ENCODE measurements around the gene ANKMY1. TPM values are rescaled to one million over a fixed set of nuclear protein-coding genes. Genes with fewer than 3 reads are reported as not detected.
A peak's percentile ranks its signal among the peaks of the same experiment; 100 is the strongest.

The ANKMY1 gene
- total and polyA plus RNA-seq, 2 of the 13 experiments (the other 11 are each of a cell fraction or from before 2014, with no cell fraction given), result 11.7 to 18.8 TPM

GRCh38 chr2:240509667-240510512 lies 47.9 kb downstream of the ANKMY1 start:
- DNase-seq (ENCODE audit: low spot score) (no peak), ATAC-seq (no peak), FAIRE-seq (no peak)
- Histone ChIP-seq H3K4me1 (ENCODE audit: insufficient read depth, low read length) (no peaks in the 10 kb centered on the region), H3K9me3 (ENCODE audit: low read length) (no peaks in the 10 kb centered on the region), H3K36me3 (replicated peaks in 1 of 2; ENCODE audit: control insufficient read depth in 1 of 2, insufficient read depth in 2 of 2, low read length in 2 of 2) (peaks cover 6 to 10% of the 10 kb centered on the region in 2 experiments; a peak in 3 of 5 replicates), H3K27ac (ENCODE audit: extremely low read length, insufficient read depth, low read length) (no peak overlapping the region), H2AFZ (ENCODE audit: low read length) (no peak overlapping the region), H3K4me2 (ENCODE audit: low read depth, low read length) (no peak overlapping the region), H4K20me1 (ENCODE audit: insufficient read depth, low read length) (no peaks in the 10 kb centered on the region; the same call in 1 of the 2 replicates), H3K4me3 (replicated peaks in 1 of 3; ENCODE audit: insufficient read depth in 1 of 3, low read depth in 2 of 3, low read length in 3 of 3) (no peak overlapping the region), H3K9ac (ENCODE audit: insufficient read depth, low read depth, low read length) (no peak overlapping the region), H3K27me3 (ENCODE audit: control insufficient read depth in 1 of 2, insufficient read depth in 2 of 2, low read length in 2 of 2) (no peaks in the 10 kb centered on the region), H3K79me2 (ENCODE audit: insufficient read depth, low read length) (no peaks in the 10 kb centered on the region)
- peak; percentile 76 for TF ChIP-seq ZNF263 (CRISPR knock-in tag; IDR thresholded peaks at IDR 0.05)
- no peak for TF ChIP-seq XBP1 (CRISPR knock-in tag; IDR thresholded peaks at IDR 0.05)
- TF ChIP-seq FOXA1 (IDR thresholded peaks at IDR 0.05), result no peak
- TF ChIP-seq FOXA1 (CRISPR knock-in tag; IDR thresholded peaks at IDR 0.05), result no peak
- TF ChIP-seq CEBPB (IDR thresholded peaks at IDR 0.05; ENCODE audit: borderline replicate concordance, low read depth, low read length), result peak; percentile 66; the same call in 1 of the 2 replicates
- in situ Hi-C loops (cut with HindIII; ENCODE audit: extremely low pct_ligation_motif_present, low pct_unique_long_range_greater_than_20kb) (no loop called here), intact Hi-C loops (cut with micrococcal nuclease; ENCODE audit: unreplicated experiment) (loop anchor here (10.0 kb wide), 1 partner anchor 135 kb away; no protein-coding TSS in a partner anchor)
- 80% methylated on average over 12 of the region's 12 CpGs for WGBS (ENCODE audit: low lambda C conversion rate)
- ChIA-PET CTCF (ENCODE audit: low intra/inter-chr PET ratio, low total read pairs) (no interaction called here), POLR2A (no interaction called here)
- BruUV-seq (replicated peaks), result no TSS peak

- Histone ChIP-seq H3K9me3 (ENCODE audit: low read length) (no peaks in the 10 kb centered on the region), H3K27ac (ENCODE audit: extremely low read length, insufficient read depth, low read length) (no peak overlapping the region), H3K79me2 (ENCODE audit: insufficient read depth, low read length) (no peaks in the 10 kb centered on the region), H2AFZ (ENCODE audit: low read length) (no peak overlapping the region), H3K4me2 (ENCODE audit: low read depth, low read length) (no peak overlapping the region), H3K4me1 (ENCODE audit: insufficient read depth, low read length) (no peaks in the 10 kb centered on the region), H3K36me3 (replicated peaks in 1 of 2; ENCODE audit: control insufficient read depth in 1 of 2, insufficient read depth in 2 of 2, low read length in 2 of 2) (peaks cover 6 to 10% of the 10 kb centered on the region in 2 experiments; a peak in 3 of 5 replicates), H3K4me3 (replicated peaks in 1 of 3; ENCODE audit: insufficient read depth in 1 of 3, low read depth in 2 of 3, low read length in 3 of 3) (no peak overlapping the region), H4K20me1 (ENCODE audit: insufficient read depth, low read length) (no peaks in the 10 kb centered on the region; the same call in 1 of the 2 replicates), H3K9ac (ENCODE audit: insufficient read depth, low read depth, low read length) (no peak overlapping the region), H3K27me3 (ENCODE audit: control insufficient read depth in 1 of 2, insufficient read depth in 2 of 2, low read length in 2 of 2) (no peaks in the 10 kb centered on the region)
- CTCF ChIA-PET (ENCODE audit: low intra/inter-chr PET ratio, low total read pairs), result no interaction called here
- intact Hi-C loops (cut with micrococcal nuclease; ENCODE audit: unreplicated experiment) (no loop called here), in situ Hi-C loops (cut with HindIII; ENCODE audit: extremely low pct_ligation_motif_present, low pct_unique_long_range_greater_than_20kb) (no loop called here)
- FAIRE-seq (no peak), ATAC-seq (no peak), DNase-seq (ENCODE audit: low spot score) (no peak)
- 95% methylated on average over 7 of the region's 7 CpGs for WGBS (ENCODE audit: low lambda C conversion rate)
- POLR2A ChIA-PET, result no interaction called here
- BruUV-seq (replicated peaks), result no TSS peak
- TF ChIP-seq MIER2 (CRISPR knock-in tag; IDR thresholded peaks at IDR 0.05), result no peak
- no peak for TF ChIP-seq SMYD3 (CRISPR knock-in tag; IDR thresholded peaks at IDR 0.05)
- no peak for TF ChIP-seq CREB3 (CRISPR knock-in tag; IDR thresholded peaks at IDR 0.05)
- no peak for TF ChIP-seq ARID3A (IDR thresholded peaks at IDR 0.05; ENCODE audit: low read depth, low read length)
- TF ChIP-seq RBFOX2 (IDR thresholded peaks at IDR 0.05; ENCODE audit: low read depth, low read length), result no peak
- no peak for TF ChIP-seq MED8 (CRISPR knock-in tag; IDR thresholded peaks at IDR 0.05; ENCODE audit: insufficient replicate concordance)
- TF ChIP-seq PHF5A (CRISPR knock-in tag; IDR thresholded peaks at IDR 0.05; ENCODE audit: low read depth, unreplicated experiment), result no peak
- TF ChIP-seq AHR (CRISPR knock-in tag; IDR thresholded peaks at IDR 0.05), result no peak
- TF ChIP-seq ZNF292 (CRISPR knock-in tag; IDR thresholded peaks at IDR 0.05; ENCODE audit: borderline replicate concordance, low read depth), result no peak
Measured at GRCh38 chr2:240508832-240509545, 48.8 kb downstream of the ANKMY1 start.

Measured in HepG2 (cell line).